Measurements from ENCODE around the gene BAZ2A.

Gene BAZ2A

GRCh38 chr12:56634837-56635791, 5.0 kb upstream of the BAZ2A start:
- peak; percentile 70 for DNase-seq

GRCh38 chr12:56634242-56634836, 4.2 kb upstream of the BAZ2A start:
- DNase-seq, result peak; percentile 34

- no peak for DNase-seq
Measured at GRCh38 chr12:56633468-56634241, 3.5 kb upstream of the BAZ2A start.

- DNase-seq, result no peak
Measured at GRCh38 chr12:56632701-56633467, 2.8 kb upstream of the BAZ2A start.

- DNase-seq, result peak; percentile 65
Measured at GRCh38 chr12:56631790-56632700, 1.9 kb upstream of the BAZ2A start.

- DNase-seq, result peak; percentile 68
Measured at GRCh38 chr12:56629459-56630179, 507 bp downstream of the BAZ2A start.

GRCh38 chr12:56628671-56629458, 1.3 kb downstream of the BAZ2A start:
- peak; percentile 80 for DNase-seq

GRCh38 chr12:56626701-56627100, 3.4 kb downstream of the BAZ2A start:
- no peak for DNase-seq

GRCh38 chr12:56622535-56622934, 7.6 kb downstream of the BAZ2A start:
- no peak for DNase-seq

- no peak for DNase-seq
Measured at GRCh38 chr12:56616925-56617324, 13.2 kb downstream of the BAZ2A start.

- DNase-seq, result no peak
Measured at GRCh38 chr12:56616244-56616643, 13.9 kb downstream of the BAZ2A start.

- no peak for DNase-seq
Measured at GRCh38 chr12:56614627-56615026, 15.5 kb downstream of the BAZ2A start.

GRCh38 chr12:56604355-56604754, 25.8 kb downstream of the BAZ2A start:
- DNase-seq, result no peak

- DNase-seq, result no peak
Measured at GRCh38 chr12:56602239-56602638, 27.9 kb downstream of the BAZ2A start.

GRCh38 chr12:56601503-56601902, 28.6 kb downstream of the BAZ2A start:
- peak; percentile 42 for DNase-seq

GRCh38 chr12:56600753-56601152, 29.4 kb downstream of the BAZ2A start:
- DNase-seq, result no peak

- DNase-seq, result no peak
Measured at GRCh38 chr12:56599797-56600196, 30.3 kb downstream of the BAZ2A start.

- DNase-seq, result no peak
Measured at GRCh38 chr12:56599041-56599440, 31.1 kb downstream of the BAZ2A start.

- no peak for DNase-seq
Measured at GRCh38 chr12:56596815-56597214, 33.3 kb downstream of the BAZ2A start.
